OCI-LY7 (cell line): ENCODE data around the gene SLC1A4.

Source experiments
- CTCF ChIP-seq: fragments of 200-600 bp; sonication (generic); conservative IDR thresholded peaks from 2 replicates; pipeline ENCODE4 v1.5.1; 2014; ENCODE audit warnings: mild to moderate bottlenecking, antibody characterized with exemption, low read length, moderate library complexity, mixed read lengths
- EZH2phosphoT487 ChIP-seq: fragments of 200-600 bp; sonication (generic); IDR thresholded peaks from 2 replicates; pipeline ENCODE4 v1.6.1; 2018; ENCODE audit warnings: low read depth, borderline replicate concordance, mild to moderate bottlenecking, mixed run types, antibody characterized with exemption, low read length, moderate library complexity, mixed read lengths

DNA sequence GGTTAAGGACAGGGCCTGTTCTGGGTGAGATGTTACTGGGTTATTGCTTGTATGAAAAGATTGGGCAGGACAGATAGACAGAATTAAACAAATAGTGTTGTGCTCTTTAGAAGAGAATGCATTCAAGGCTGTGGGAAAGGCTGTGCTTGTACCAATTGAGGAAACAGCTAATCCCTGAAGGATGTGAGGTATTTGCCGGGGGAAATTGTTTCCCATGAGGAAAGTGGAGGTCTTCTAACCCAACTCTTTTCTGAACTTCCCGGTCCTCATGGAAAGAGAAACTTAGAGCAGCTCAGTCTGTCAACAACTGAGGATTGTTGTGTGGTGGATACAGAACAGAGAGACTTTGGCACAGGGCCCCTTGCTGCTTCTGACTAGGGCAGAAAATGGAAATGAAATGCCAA, 9.5 kb downstream of the SLC1A4 start:
- TF ChIP-seq CTCF (no peak), EZH2phosphoT487 (no peak)
